Upper lobe of left lung (tissue), 6 donors: ENCODE data around the gene AGBL1. TPM values are rescaled to one million over a fixed set of nuclear protein-coding genes. Genes with fewer than 3 reads are reported as not detected.

Experiments used
- ATAC-seq, 2 donors: fragments of 200-7000 bp; cut with Tn5 transposase; one replicate each; pipeline ENCODE4 v1.9.1; 2022; ENCODE audit warnings: mild to moderate bottlenecking in 2 of 2, moderate library complexity in 2 of 2; ENCODE audit not compliant: low FRiP score in 2 of 2
- DNase-seq, 2 donors: peaks; one replicate each; pipeline ENCODE4 v3.0.0-alpha.2; 2019 to 2020
- H3K27ac ChIP-seq, 4 donors: fragments of 200-600 bp; sonication (generic); one replicate each; pipeline ENCODE4 v1.5.1; 2016 to 2019
- H3K27me3 ChIP-seq, 4 donors: fragments of 200-600 bp; sonication (generic); one replicate each; pipeline ENCODE4 v1.5.1; 2017 to 2019
- H3K36me3 ChIP-seq, 4 donors: fragments of 200-600 bp; sonication (generic); one replicate each; pipeline ENCODE4 v1.5.1; 2016 to 2019
- H3K4me1 ChIP-seq, 4 donors: fragments of 200-600 bp; sonication (generic); one replicate each; pipeline ENCODE4 v1.5.1; 2018 to 2019
- H3K4me3 ChIP-seq, 4 donors: fragments of 200-600 bp; sonication (generic); one replicate each; pipeline ENCODE4 v1.5.1; 2017 to 2019; ENCODE audit warnings: mild to moderate bottlenecking in 2 of 4, moderate library complexity in 1 of 4
- H3K9me3 ChIP-seq, 4 donors: fragments of 200-600 bp; sonication (generic); one replicate each; pipeline ENCODE4 v1.5.1; 2018 to 2019
- CTCF ChIP-seq, 6 experiments: fragments of 450-650 bp in 4 of 6; fragments of 200-600 bp in 2 of 6; sonication (generic) in 2 of 6; IDR thresholded peaks; one replicate each; pipeline ENCODE4 v1.5.1; 2016 to 2019; ENCODE audit warnings: antibody characterized with exemption in 6 of 6
- EP300 ChIP-seq, 4 donors: sonication (generic); formaldehyde crosslinking; IDR thresholded peaks; one replicate each; pipeline ENCODE4 v1.5.1; 2017; ENCODE audit warnings: antibody characterized with exemption in 4 of 4, control low read depth in 2 of 4
- POLR2A ChIP-seq, 4 donors: fragments of 450-650 bp; IDR thresholded peaks; one replicate each; pipeline ENCODE4 v1.5.1; 2016 to 2017; ENCODE audit warnings: antibody characterized with exemption in 4 of 4, mild to moderate bottlenecking in 2 of 4
- POLR2AphosphoS5 ChIP-seq, 2 donors: sonication (generic); formaldehyde crosslinking; IDR thresholded peaks; one replicate each; pipeline ENCODE4 v1.5.1; 2017; ENCODE audit warnings: antibody characterized with exemption in 2 of 2
- whole genome bisulfite sequencing, 2 donors: methylation state at CpG; one replicate each; pipeline ENCODE4 v1.1.5; 2017 to 2018; 5-methylcytosine and 5-hydroxymethylcytosine counted together
- total RNA-seq, 6 donors: library from RNA; depleted of rRNA in 4 of 6; stranded (reverse); fragments of >200 nt in 4 of 6; gene quantifications; one replicate each; pipeline versions ENCODE4 v1.1.0 to v1.2.1, GENCODE V29; 2016 to 2021
- donor health status: DM: no; HTN: no; CAD: no; lungs with moderate emphysema.
- donor health status: DM: no; HTN: yes; CAD: no; lungs with severe emphysema.

AGBL1 gene
- total RNA-seq, 6 donors from 2014 or later: 3.1 to 23.0 (median 14.5) TPM

GRCh38 chr15:86676002-86676401 is 596.3 kb downstream of the AGBL1 start:
- 88 to 90% methylated on average over 4 of the region's 4 CpGs for WGBS, 2 donors
- Histone ChIP-seq H3K36me3 (no peaks in the 10 kb centered on the region), H3K27me3 (no peaks in the 10 kb centered on the region), H3K9me3 (no peaks in the 10 kb centered on the region), H3K4me3 (no peak overlapping the region), H3K4me1 (no peaks in the 10 kb centered on the region), H3K27ac (no peak overlapping the region)
- no peak for DNase-seq
- ATAC-seq: no peak
- TF ChIP-seq POLR2AphosphoS5 (IDR thresholded peaks at IDR 0.05): no peak
- TF ChIP-seq CTCF (IDR thresholded peaks at IDR 0.05): no peak
- no peak for TF ChIP-seq EP300 (IDR thresholded peaks at IDR 0.05)
- no peak for TF ChIP-seq POLR2A (IDR thresholded peaks at IDR 0.05)

GRCh38 chr15:86677278-86677677 is 597.6 kb downstream of the AGBL1 start:
- ATAC-seq (no peak), DNase-seq (no peak)
- H3K4me1 ChIP-seq: no peaks in the 10 kb centered on the region
- no peaks in the 10 kb centered on the region for H3K27me3 ChIP-seq
- H3K9me3 ChIP-seq: no peaks in the 10 kb centered on the region
- WGBS, 2 donors: 36 to 40% methylated on average over 6 of the region's 6 CpGs
- H3K4me3 ChIP-seq: no peak overlapping the region
- TF ChIP-seq CTCF (IDR thresholded peaks at IDR 0.05) (no peak), POLR2AphosphoS5 (IDR thresholded peaks at IDR 0.05) (no peak), POLR2A (IDR thresholded peaks at IDR 0.05) (no peak), EP300 (IDR thresholded peaks at IDR 0.05) (no peak)
- H3K27ac ChIP-seq: no peak overlapping the region
- no peaks in the 10 kb centered on the region for H3K36me3 ChIP-seq

- Histone ChIP-seq H3K4me1 (no peaks in the 10 kb centered on the region), H3K27me3 (no peaks in the 10 kb centered on the region), H3K4me3 (no peak overlapping the region), H3K27ac (no peak overlapping the region), H3K9me3 (no peaks in the 10 kb centered on the region), H3K36me3 (no peaks in the 10 kb centered on the region)
- TF ChIP-seq EP300 (IDR thresholded peaks at IDR 0.05): no peak
- no peak for TF ChIP-seq CTCF (IDR thresholded peaks at IDR 0.05)
- ATAC-seq (no peak), DNase-seq (no peak)
- WGBS, 2 donors: 88 to 92% methylated on average over 3 of the region's 3 CpGs
These were observed 605.6 kb downstream of the AGBL1 start for GRCh38 chr15:86685263-86685662.

- Histone ChIP-seq H3K4me3 (no peak overlapping the region), H3K36me3 (no peaks in the 10 kb centered on the region), H3K9me3 (no peaks in the 10 kb centered on the region), H3K27me3 (no peaks in the 10 kb centered on the region), H3K27ac (no peak overlapping the region), H3K4me1 (no peaks in the 10 kb centered on the region)
- no peak for ATAC-seq
- DNase-seq: no peak
- 79 to 90% methylated on average over 4 of the region's 4 CpGs for WGBS, 2 donors
- no peak for TF ChIP-seq CTCF (IDR thresholded peaks at IDR 0.05)
- TF ChIP-seq POLR2AphosphoS5 (IDR thresholded peaks at IDR 0.05): no peak
- TF ChIP-seq EP300 (IDR thresholded peaks at IDR 0.05): no peak
- no peak for TF ChIP-seq POLR2A (IDR thresholded peaks at IDR 0.05)
These were observed 609.3 kb downstream of the AGBL1 start for GRCh38 chr15:86689006-86689405.

- H3K36me3 ChIP-seq: no peaks in the 10 kb centered on the region
- no peaks in the 10 kb centered on the region for H3K9me3 ChIP-seq
- no peaks in the 10 kb centered on the region for H3K27me3 ChIP-seq
- no peak overlapping the region for H3K4me3 ChIP-seq
- WGBS, 2 donors: 73 to 80% methylated on average over 1 of the region's 1 CpG
- DNase-seq: no peak
- no peaks in the 10 kb centered on the region for H3K4me1 ChIP-seq
- no peak for TF ChIP-seq CTCF (IDR thresholded peaks at IDR 0.05)
- no peak for TF ChIP-seq POLR2AphosphoS5 (IDR thresholded peaks at IDR 0.05)
- no peak for TF ChIP-seq POLR2A (IDR thresholded peaks at IDR 0.05)
- TF ChIP-seq EP300 (IDR thresholded peaks at IDR 0.05): no peak
- no peak overlapping the region for H3K27ac ChIP-seq
- ATAC-seq: no peak
These were observed 610.9 kb downstream of the AGBL1 start for GRCh38 chr15:86690566-86690965.
